ENCODE measurements around the gene IYD. TPM values are rescaled to one million over a fixed set of nuclear protein-coding genes. Genes with fewer than 3 reads are reported as not detected.

The IYD gene
- total RNA-seq, 1 experiment from 2014 or later: not detected

DNA sequence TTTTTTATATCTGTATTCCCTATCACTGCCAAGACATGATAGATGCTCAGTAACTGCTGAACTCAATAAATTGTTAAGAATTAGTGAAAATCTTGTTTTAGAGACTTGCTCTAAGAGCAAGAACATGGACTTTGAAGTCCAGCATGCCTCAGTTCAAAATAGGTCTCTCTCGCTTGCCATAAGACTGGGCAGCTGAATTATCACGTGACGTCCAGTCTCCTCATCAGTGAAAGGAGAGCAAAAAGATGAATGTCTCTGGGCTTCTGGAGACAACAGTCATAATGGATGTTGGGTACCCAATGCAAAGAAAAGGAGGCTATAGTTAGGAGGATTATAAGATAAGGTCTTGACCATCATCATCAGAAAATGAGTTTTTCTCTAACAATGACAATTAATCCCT is 82.1 kb downstream of the IYD start:
- Histone ChIP-seq H2BK120ac (ENCODE audit: low read depth, low read length, poor library complexity, severe bottlenecking) (no peak overlapping the region), H4K5ac (ENCODE audit: insufficient read length, low read depth, low read length) (no peak overlapping the region), H2AK5ac (ENCODE audit: insufficient read length, low read length) (no peak overlapping the region), H3K56ac (ENCODE audit: insufficient read length, low read depth, low read length) (no peak overlapping the region), H3K23me2 (ENCODE audit: insufficient read length, low read depth, low read length, poor library complexity, severe bottlenecking) (no peaks in the 10 kb centered on the region), H3K79me2 (ENCODE audit: insufficient read depth, low read length) (no peaks in the 10 kb centered on the region), H3K4ac (ENCODE audit: low read depth, low read length) (no peak overlapping the region), H2AFZ (ENCODE audit: low read length) (no peak overlapping the region), H3K9me3 (ENCODE audit: control insufficient read depth, low read depth, low read length) (no peaks in the 10 kb centered on the region), H3K27me3 (ENCODE audit: insufficient read depth, low read length) (no peaks in the 10 kb centered on the region), H3K4me2 (ENCODE audit: insufficient read depth, insufficient read length, low read length) (no peak overlapping the region), H2BK20ac (ENCODE audit: low read depth, low read length, poor library complexity, severe bottlenecking) (no peak overlapping the region), H3K23ac (ENCODE audit: insufficient read length, low read depth, low read length) (no peak overlapping the region), H2BK15ac (ENCODE audit: low read depth, low read length) (no peak overlapping the region), H3K14ac (ENCODE audit: insufficient read depth, low read length) (no peak overlapping the region), H4K20me1 (ENCODE audit: control insufficient read depth, insufficient read depth, insufficient read length) (no peaks in the 10 kb centered on the region), H2BK5ac (ENCODE audit: insufficient read length, low read length) (no peak overlapping the region), H3T11ph (ENCODE audit: low read length) (no peak overlapping the region), H4K8ac (replicated peaks; ENCODE audit: insufficient read length, low read depth, low read length) (no peak overlapping the region), H2BK12ac (ENCODE audit: insufficient read length, low read depth, low read length) (no peak overlapping the region), H3K79me1 (ENCODE audit: insufficient read depth, low read depth, low read length, poor library complexity, severe bottlenecking) (no peaks in the 10 kb centered on the region), H4K91ac (ENCODE audit: insufficient read length, low read depth, low read length) (no peak overlapping the region), H3K9ac (ENCODE audit: extremely low read depth, insufficient read length, low read length) (no peak overlapping the region), H3K18ac (ENCODE audit: insufficient read length, low read depth, low read length) (no peak overlapping the region), H3K4me1 (ENCODE audit: insufficient read depth, low read length) (no peaks in the 10 kb centered on the region), H3K27ac (ENCODE audit: insufficient read length, low read depth, low read length) (no peak overlapping the region)
- Mint-ChIP-seq H3K27me3 (ENCODE audit: low read depth) (no peaks in the 10 kb centered on the region; the same call in 1 of the 2 replicates), H3K9me3 (no peaks in the 10 kb centered on the region), H3K27ac (peak overlapping the region in 1 of 3 experiments; percentile 50; a peak in 1 of 7 replicates), H3K4me1 (peaks cover 12 to 22% of the 10 kb centered on the region in 2 experiments), H3K4me3 (no peak overlapping the region), H3K36me3 (ENCODE audit: insufficient read depth in 1 of 3, low read depth in 3 of 3) (no peaks in the 10 kb centered on the region; a peak in 1 of 7 replicates)
- TF ChIP-seq, protein P1, sequence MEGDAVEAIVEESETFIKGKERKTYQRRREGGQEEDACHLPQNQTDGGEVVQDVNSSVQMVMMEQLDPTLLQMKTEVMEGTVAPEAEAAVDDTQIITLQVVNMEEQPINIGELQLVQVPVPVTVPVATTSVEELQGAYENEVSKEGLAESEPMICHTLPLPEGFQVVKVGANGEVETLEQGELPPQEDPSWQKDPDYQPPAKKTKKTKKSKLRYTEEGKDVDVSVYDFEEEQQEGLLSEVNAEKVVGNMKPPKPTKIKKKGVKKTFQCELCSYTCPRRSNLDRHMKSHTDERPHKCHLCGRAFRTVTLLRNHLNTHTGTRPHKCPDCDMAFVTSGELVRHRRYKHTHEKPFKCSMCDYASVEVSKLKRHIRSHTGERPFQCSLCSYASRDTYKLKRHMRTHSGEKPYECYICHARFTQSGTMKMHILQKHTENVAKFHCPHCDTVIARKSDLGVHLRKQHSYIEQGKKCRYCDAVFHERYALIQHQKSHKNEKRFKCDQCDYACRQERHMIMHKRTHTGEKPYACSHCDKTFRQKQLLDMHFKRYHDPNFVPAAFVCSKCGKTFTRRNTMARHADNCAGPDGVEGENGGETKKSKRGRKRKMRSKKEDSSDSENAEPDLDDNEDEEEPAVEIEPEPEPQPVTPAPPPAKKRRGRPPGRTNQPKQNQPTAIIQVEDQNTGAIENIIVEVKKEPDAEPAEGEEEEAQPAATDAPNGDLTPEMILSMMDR (conservative IDR thresholded peaks at IDR 0.05): no peak
- WGBS (ENCODE audit: extremely low coverage, insufficient read length, low lambda C conversion rate): no CpG with 5 or more reads among the region's 3 CpGs
- DNase-seq: no peak
